ENCODE data around the gene ARHGEF18.

ARHGEF18 gene

GRCh38 chr19:7393459-7393858, 44.7 kb downstream of the ARHGEF18 start:
- no peak overlapping the region for H3K27ac ChIP-seq
- no peak for TF ChIP-seq CTCF (conservative IDR thresholded peaks at IDR 0.05)

GRCh38 chr19:7393939-7394730, 45.4 kb downstream of the ARHGEF18 start:
- H3K27ac ChIP-seq, result peak overlapping the region; percentile 73; the same call in 1 of the 2 replicates
- TF ChIP-seq CTCF (conservative IDR thresholded peaks at IDR 0.05), result no peak

GRCh38 chr19:7394731-7395359, 46.1 kb downstream of the ARHGEF18 start:
- no peak for TF ChIP-seq CTCF (conservative IDR thresholded peaks at IDR 0.05)
- peak overlapping the region; percentile 73; the same call in 1 of the 2 replicates for H3K27ac ChIP-seq

- peak overlapping the region; percentile 73; the same call in 1 of the 2 replicates for H3K27ac ChIP-seq
- no peak for TF ChIP-seq CTCF (conservative IDR thresholded peaks at IDR 0.05)
Observed at GRCh38 chr19:7395360-7396066, 46.8 kb downstream of the ARHGEF18 start.

GRCh38 chr19:7397687-7398086, 49.0 kb downstream of the ARHGEF18 start:
- H3K27ac ChIP-seq, result peak overlapping the region; percentile 68
- TF ChIP-seq CTCF (conservative IDR thresholded peaks at IDR 0.05), result no peak
